Stimulated activated naive CD8-positive, alpha-beta T cell treated with anti-CD3 and anti-CD28 coated beads, Interleukin-15, amount 100 ng/mL, for 72 hours (primary cell): Measurements from ENCODE around the gene ADGRG4.
"Not testable (repeated sequence)": the region's sequence is repeated elsewhere in the genome, so short reads cannot be mapped to it uniquely, and the experiment has no call there.

Experiments used
- ATAC-seq: fragments of 150-1000 bp; cut with Tn5 transposase; 2 replicates; pipeline ENCODE4 v1.10.0; 2021; ENCODE audit warnings: mild to moderate bottlenecking, moderate library complexity
- DNase-seq, 2 donors: peaks; one replicate each; pipeline ENCODE4 v3.0.0; 2021 to 2022
- H3K27ac Mint-ChIP-seq, 2 donors: one replicate each; pipeline ENCODE4 v1.8.0; 2022; ENCODE audit warnings: mild to moderate bottlenecking in 2 of 2, mixed read lengths in 2 of 2, moderate library complexity in 2 of 2
- H3K27me3 Mint-ChIP-seq: one replicate; pipeline ENCODE4 v1.8.0; 2022; ENCODE audit warnings: mixed read lengths
- H3K4me1 Mint-ChIP-seq: one replicate; pipeline ENCODE4 v1.8.0; 2022; ENCODE audit warnings: mild to moderate bottlenecking, mixed read lengths
- H3K4me3 Mint-ChIP-seq, 2 donors: one replicate each; pipeline ENCODE4 v1.8.0; 2022; ENCODE audit warnings: mild to moderate bottlenecking in 2 of 2, mixed read lengths in 2 of 2, moderate library complexity in 1 of 2
- H3K9me3 Mint-ChIP-seq, 2 donors: one replicate each; pipeline ENCODE4 v1.8.0; 2022; ENCODE audit warnings: mixed read lengths in 2 of 2

Gene ADGRG4, protein sequence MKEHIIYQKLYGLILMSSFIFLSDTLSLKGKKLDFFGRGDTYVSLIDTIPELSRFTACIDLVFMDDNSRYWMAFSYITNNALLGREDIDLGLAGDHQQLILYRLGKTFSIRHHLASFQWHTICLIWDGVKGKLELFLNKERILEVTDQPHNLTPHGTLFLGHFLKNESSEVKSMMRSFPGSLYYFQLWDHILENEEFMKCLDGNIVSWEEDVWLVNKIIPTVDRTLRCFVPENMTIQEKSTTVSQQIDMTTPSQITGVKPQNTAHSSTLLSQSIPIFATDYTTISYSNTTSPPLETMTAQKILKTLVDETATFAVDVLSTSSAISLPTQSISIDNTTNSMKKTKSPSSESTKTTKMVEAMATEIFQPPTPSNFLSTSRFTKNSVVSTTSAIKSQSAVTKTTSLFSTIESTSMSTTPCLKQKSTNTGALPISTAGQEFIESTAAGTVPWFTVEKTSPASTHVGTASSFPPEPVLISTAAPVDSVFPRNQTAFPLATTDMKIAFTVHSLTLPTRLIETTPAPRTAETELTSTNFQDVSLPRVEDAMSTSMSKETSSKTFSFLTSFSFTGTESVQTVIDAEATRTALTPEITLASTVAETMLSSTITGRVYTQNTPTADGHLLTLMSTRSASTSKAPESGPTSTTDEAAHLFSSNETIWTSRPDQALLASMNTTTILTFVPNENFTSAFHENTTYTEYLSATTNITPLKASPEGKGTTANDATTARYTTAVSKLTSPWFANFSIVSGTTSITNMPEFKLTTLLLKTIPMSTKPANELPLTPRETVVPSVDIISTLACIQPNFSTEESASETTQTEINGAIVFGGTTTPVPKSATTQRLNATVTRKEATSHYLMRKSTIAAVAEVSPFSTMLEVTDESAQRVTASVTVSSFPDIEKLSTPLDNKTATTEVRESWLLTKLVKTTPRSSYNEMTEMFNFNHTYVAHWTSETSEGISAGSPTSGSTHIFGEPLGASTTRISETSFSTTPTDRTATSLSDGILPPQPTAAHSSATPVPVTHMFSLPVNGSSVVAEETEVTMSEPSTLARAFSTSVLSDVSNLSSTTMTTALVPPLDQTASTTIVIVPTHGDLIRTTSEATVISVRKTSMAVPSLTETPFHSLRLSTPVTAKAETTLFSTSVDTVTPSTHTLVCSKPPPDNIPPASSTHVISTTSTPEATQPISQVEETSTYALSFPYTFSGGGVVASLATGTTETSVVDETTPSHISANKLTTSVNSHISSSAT (N-terminal part only)

DNA sequence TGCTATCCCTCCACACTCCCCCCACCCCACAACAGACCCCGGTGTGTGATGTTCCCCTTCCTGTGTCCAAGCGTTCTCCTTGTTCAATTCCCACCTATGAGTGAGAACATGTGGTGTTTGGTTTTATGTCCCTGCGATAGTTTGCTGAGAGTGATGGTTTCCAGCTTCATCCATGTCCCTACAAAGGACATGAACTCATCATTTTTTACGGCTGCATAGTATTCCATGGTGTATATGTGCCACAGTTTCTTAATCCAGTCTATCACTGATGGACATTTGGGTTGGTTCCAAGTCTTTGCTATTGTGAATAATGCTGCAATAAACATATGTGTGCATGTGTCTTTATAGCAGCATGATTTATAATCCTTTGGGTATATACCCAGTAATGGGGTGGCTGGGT is at the start of gene ADGRG4:
Gene ADGRG4 (plus strand): TSS at position 243 of the 400 bp plus-strand sequence. CDS start 7,815 bp downstream, outside the sequence.
- not testable (repeated sequence) for H3K27ac Mint-ChIP-seq, ATAC-seq, H3K9me3 Mint-ChIP-seq, DNase-seq, H3K4me3 Mint-ChIP-seq, H3K4me1 Mint-ChIP-seq, H3K27me3 Mint-ChIP-seq

GRCh38 chrX:136251041-136251991 is 49.4 kb upstream of the ADGRG4 start, which contains the start of gene MAP7D3:
Gene MAP7D3 (minus strand): TSS chrX:136251400. CDS start chrX:136251358, 42 bp downstream.
- DNase-seq (peak; percentile 57 to 63), ATAC-seq (peak; percentile 90)
- Mint-ChIP-seq H3K9me3 (no peaks in the 10 kb centered on the region), H3K4me3 (peak within 1 kb of the TSS; percentile 87 to 92), H3K4me1 (peaks cover 14% of the 10 kb centered on the region), H3K27ac (peak within 1 kb of the TSS; percentile 42 to 92), H3K27me3 (no peaks in the 10 kb centered on the region)

GRCh38 chrX:136255541-136255940 is 45.2 kb upstream of the ADGRG4 start:
- Mint-ChIP-seq H3K9me3 (no peaks in the 10 kb centered on the region), H3K27ac (no peak overlapping the region)

DNA sequence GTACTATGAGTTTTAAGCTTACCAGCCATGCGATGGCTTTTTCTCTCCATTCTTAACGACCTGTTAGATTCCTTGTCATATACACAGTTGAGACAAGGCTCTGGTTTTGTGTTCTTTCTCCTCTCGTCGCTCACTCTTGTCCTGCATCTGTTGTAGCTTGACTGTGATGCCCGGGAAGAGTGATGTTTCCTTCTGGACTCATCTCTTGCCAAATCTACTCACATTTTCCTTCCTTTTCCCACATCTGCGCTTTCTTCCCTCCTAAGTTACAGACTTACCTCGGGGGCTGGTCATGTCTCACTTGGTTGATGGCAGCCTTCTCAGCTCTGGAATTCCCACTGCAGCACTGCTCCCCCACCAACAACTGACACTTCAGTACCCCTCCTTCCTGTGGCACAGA is 44.7 kb upstream of the ADGRG4 start:
- no peaks in the 10 kb centered on the region for H3K9me3 Mint-ChIP-seq
- no peak for DNase-seq
- H3K4me1 Mint-ChIP-seq, result peaks cover 20% of the 10 kb centered on the region
- no peaks in the 10 kb centered on the region for H3K27me3 Mint-ChIP-seq
- ATAC-seq, result no peak
- H3K27ac Mint-ChIP-seq, result no peak overlapping the region
- H3K4me3 Mint-ChIP-seq, result no peak overlapping the region

More at GRCh38 chrX:136255541-136255940, 45.2 kb upstream of the ADGRG4 start:
- Mint-ChIP-seq H3K27me3 (no peaks in the 10 kb centered on the region), H3K4me3 (no peak overlapping the region), H3K4me1 (peaks cover 20% of the 10 kb centered on the region)
- no peak for ATAC-seq
- DNase-seq, result no peak

- no peak for DNase-seq
- Mint-ChIP-seq H3K27me3 (no peaks in the 10 kb centered on the region), H3K9me3 (no peaks in the 10 kb centered on the region), H3K4me1 (peaks cover 14% of the 10 kb centered on the region), H3K27ac (no peak overlapping the region), H3K4me3 (peak overlapping the region; percentile 15 to 50)
- ATAC-seq, result no peak
Observed at GRCh38 chrX:136258951-136259350, 41.8 kb upstream of the ADGRG4 start.

GRCh38 chrX:136259543-136259942 is 41.2 kb upstream of the ADGRG4 start:
- peak; percentile 67 for ATAC-seq
- peak in 1 of 2 donors; percentile 10 for DNase-seq
- peak overlapping the region in 1 of 2 donors; percentile 64 for H3K4me3 Mint-ChIP-seq
- H3K9me3 Mint-ChIP-seq, result no peaks in the 10 kb centered on the region
- peaks cover 14% of the 10 kb centered on the region for H3K4me1 Mint-ChIP-seq
- H3K27ac Mint-ChIP-seq, result no peak overlapping the region
- no peaks in the 10 kb centered on the region for H3K27me3 Mint-ChIP-seq

- Mint-ChIP-seq H3K4me1 (peaks cover 14% of the 10 kb centered on the region), H3K27ac (no peak overlapping the region), H3K4me3 (no peak overlapping the region), H3K27me3 (no peaks in the 10 kb centered on the region), H3K9me3 (no peaks in the 10 kb centered on the region)
- DNase-seq, result no peak
- ATAC-seq, result no peak
Observed at GRCh38 chrX:136260776-136261175, 40.0 kb upstream of the ADGRG4 start.

GRCh38 chrX:136261321-136261720 is 39.4 kb upstream of the ADGRG4 start:
- Mint-ChIP-seq H3K27me3 (no peaks in the 10 kb centered on the region), H3K4me3 (no peak overlapping the region), H3K9me3 (no peaks in the 10 kb centered on the region), H3K4me1 (peaks cover 14% of the 10 kb centered on the region), H3K27ac (no peak overlapping the region)
- no peak for DNase-seq
- no peak for ATAC-seq

DNA sequence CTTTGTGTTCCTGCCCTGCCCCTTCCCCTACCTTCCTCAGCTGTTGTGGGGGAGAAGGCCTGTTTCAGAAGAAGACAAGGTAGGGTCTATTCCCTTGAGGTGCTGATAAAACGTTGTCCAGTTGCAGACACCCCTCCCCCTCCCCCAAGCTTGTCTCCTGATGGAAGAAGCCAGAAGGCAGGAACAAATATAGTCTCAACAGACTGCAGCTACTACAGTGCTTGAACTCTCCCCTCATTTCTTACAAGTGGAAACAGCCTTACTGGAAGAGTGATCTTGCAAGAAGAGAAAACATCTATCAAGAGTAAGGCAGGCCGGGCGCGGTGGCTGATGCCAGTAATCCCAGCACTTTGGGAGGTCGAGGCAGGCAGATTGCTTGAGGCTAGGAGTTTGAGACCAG is 38.5 kb upstream of the ADGRG4 start:
- Mint-ChIP-seq H3K4me1 (peaks cover 14% of the 10 kb centered on the region), H3K9me3 (no peaks in the 10 kb centered on the region), H3K27ac (no peak overlapping the region), H3K27me3 (no peaks in the 10 kb centered on the region), H3K4me3 (no peak overlapping the region)
- no peak for ATAC-seq
- no peak for DNase-seq

DNA sequence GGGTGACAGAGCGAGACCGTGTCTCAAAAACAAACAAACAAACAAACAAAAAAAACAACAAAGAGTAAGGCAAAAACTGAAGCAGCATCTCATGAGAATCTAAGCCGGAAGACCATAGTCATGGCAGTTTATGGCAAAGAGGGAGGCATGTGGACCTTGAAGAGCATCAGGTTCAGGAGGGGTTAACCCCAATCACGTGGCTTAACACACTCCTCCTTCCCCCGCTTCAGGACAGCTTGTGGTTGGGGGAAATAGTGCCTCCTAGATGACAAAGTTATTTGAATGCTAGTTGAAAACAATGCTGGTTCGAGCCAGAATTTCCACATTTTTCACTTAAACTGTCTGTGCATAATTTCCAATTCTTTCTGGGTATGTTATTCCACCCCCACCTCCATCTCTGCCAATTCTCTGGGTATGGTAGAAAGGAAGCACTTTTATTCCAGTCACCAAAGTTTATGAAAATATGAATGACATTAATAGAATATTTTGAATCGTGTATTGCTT is 37.9 kb upstream of the ADGRG4 start:
- Mint-ChIP-seq H3K9me3 (no peaks in the 10 kb centered on the region), H3K27ac (no peak overlapping the region), H3K4me1 (peaks cover 14% of the 10 kb centered on the region), H3K27me3 (no peaks in the 10 kb centered on the region), H3K4me3 (no peak overlapping the region)
- no peak for DNase-seq
- ATAC-seq, result no peak

GRCh38 chrX:136266828-136267227 is 33.9 kb upstream of the ADGRG4 start:
- Mint-ChIP-seq H3K27ac (no peak overlapping the region), H3K4me3 (no peak overlapping the region), H3K4me1 (no peaks in the 10 kb centered on the region), H3K27me3 (no peaks in the 10 kb centered on the region), H3K9me3 (no peaks in the 10 kb centered on the region)
- DNase-seq (no peak), ATAC-seq (no peak)

GRCh38 chrX:136268051-136269048 is 32.4 kb upstream of the ADGRG4 start:
- no peaks in the 10 kb centered on the region for H3K27me3 Mint-ChIP-seq
- peak overlapping the region in 1 of 2 donors; percentile 94 for H3K27ac Mint-ChIP-seq
- ATAC-seq (peak; percentile 76), DNase-seq (peak; percentile 9 to 46)
- H3K4me1 Mint-ChIP-seq, result no peaks in the 10 kb centered on the region
- no peak overlapping the region for H3K4me3 Mint-ChIP-seq
- no peaks in the 10 kb centered on the region for H3K9me3 Mint-ChIP-seq

GRCh38 chrX:136269921-136270320 is 30.8 kb upstream of the ADGRG4 start:
- Mint-ChIP-seq H3K27ac (no peak overlapping the region), H3K9me3 (no peaks in the 10 kb centered on the region), H3K27me3 (no peaks in the 10 kb centered on the region), H3K4me3 (no peak overlapping the region), H3K4me1 (no peaks in the 10 kb centered on the region)
- DNase-seq (no peak), ATAC-seq (no peak)
